K562 (cell line): Measurements from ENCODE around the gene FOXL3. TPM values are rescaled to one million over a fixed set of nuclear protein-coding genes. Genes with fewer than 3 reads are reported as not detected.

Experiments
- CREM ChIP-seq: IDR thresholded peaks from 2 replicates; pipeline ENCODE4 v1.6.1; 2014; ENCODE audit warnings: antibody characterized with exemption, low read depth
- DDX20 ChIP-seq: fragments of 450-650 bp; IDR thresholded peaks from 2 replicates; pipeline ENCODE4 v1.6.1; 2016; ENCODE audit warnings: missing genetic modification characterization, low read depth, mild to moderate bottlenecking, missing compliant biosample characterization, moderate library complexity
- FOXA1 ChIP-seq: fragments of 450-650 bp; IDR thresholded peaks from 2 replicates; pipeline ENCODE4 v1.6.1; 2016; ENCODE audit warnings: mild to moderate bottlenecking, borderline replicate concordance
- MECOM ChIP-seq: fragments of 250-450 bp; sonication (Bioruptor Pico); IDR thresholded peaks from 2 replicates; pipeline ENCODE4 v1.8.0; 2022; ENCODE audit warnings: inconsistent platforms
- MED1 ChIP-seq: sonication (generic); formaldehyde crosslinking; IDR thresholded peaks from 2 replicates; pipeline ENCODE4 v1.8.1; 2023; ENCODE audit warnings: missing genetic modification reagents, borderline replicate concordance
- SP1 ChIP-seq: sonication (generic); formaldehyde crosslinking; IDR thresholded peaks from 2 replicates; pipeline ENCODE4 v1.8.1; 2022; ENCODE audit warnings: mild to moderate bottlenecking, missing genetic modification reagents
- TAF1 ChIP-seq: IDR thresholded peaks from 2 replicates; pipeline ENCODE4 v1.6.1; 2011; ENCODE audit warnings: mild to moderate bottlenecking, low read length, moderate library complexity; ENCODE audit not compliant: insufficient read depth, control insufficient read depth, severe bottlenecking; ENCODE audit errors: extremely low read depth
- TCF15 ChIP-seq: fragments of 250-450 bp; sonication (Bioruptor Pico); IDR thresholded peaks from 2 replicates; pipeline ENCODE4 v1.8.0; 2022; ENCODE audit warnings: moderate library complexity, mild to moderate bottlenecking, inconsistent platforms
- ZBTB9 ChIP-seq: fragments of 450-650 bp; formaldehyde crosslinking; IDR thresholded peaks from 2 replicates; pipeline ENCODE4 v1.4.0; 2020; ENCODE audit warnings: mild to moderate bottlenecking, moderate library complexity
- ZNF124 ChIP-seq: sonication (generic); formaldehyde crosslinking; IDR thresholded peaks from 2 replicates; pipeline ENCODE4 v1.8.1; 2022; ENCODE audit warnings: missing genetic modification reagents
- ZNF24 ChIP-seq: fragments of 450-650 bp; IDR thresholded peaks from 2 replicates; pipeline ENCODE4 v1.6.1; 2016
- ZNF407 ChIP-seq: fragments of 450-650 bp; IDR thresholded peaks from 2 replicates; pipeline ENCODE4 v1.6.1; 2016; ENCODE audit warnings: low read depth
- ZNF778 ChIP-seq: fragments of 450-650 bp; formaldehyde crosslinking; IDR thresholded peaks from 2 replicates; pipeline ENCODE4 v1.4.0; 2020; ENCODE audit warnings: mild to moderate bottlenecking, moderate library complexity
- polyA plus RNA-seq, 8 experiments: library from polyadenylated mRNA; depleted of rRNA in 4 of 8; stranded (reverse) in 5 of 8; unstranded in 3 of 8; fragments of >200 nt; fragmentation: Nextera tagmentation in 2 of 8; fragmentation: Illumina TruSeq in 1 of 8; extraction: Ambion mirVana in 2 of 8; extraction: Trizol in 1 of 8; gene quantifications; 2 replicates each; pipeline versions ENCODE4 v1.2.1 to v1.2.3, GENCODE V29; 2011 to 2014; ENCODE audit warnings: inconsistent platforms in 1 of 8, missing spikeins in 1 of 8
- total RNA-seq, 7 experiments: library from RNA; depleted of rRNA in 6 of 7; stranded (reverse); fragments of >200 nt in 6 of 7; fragmentation: Illumina TruSeq in 2 of 7; extraction: Trizol in 2 of 7; gene quantifications; 2 replicates each; pipeline versions ENCODE4 v1.2.1 to v1.2.3, GENCODE V29; 2011 to 2021; ENCODE audit warnings: low replicate concordance in 1 of 7
- TF ChIP-seq, protein P1 (sequence below): fragments of 200-800 bp; sonication (Bioruptor generic); IDR thresholded peaks from 2 replicates; pipeline ENCODE4 v1.6.1; 2017; ENCODE audit warnings: missing genetic modification characterization, missing compliant biosample characterization
- TF ChIP-seq, protein P2 (sequence below): fragments of 450-650 bp; formaldehyde crosslinking; IDR thresholded peaks from 2 replicates; pipeline ENCODE4 v1.4.0; 2020; ENCODE audit warnings: mild to moderate bottlenecking, moderate library complexity

The FOXL3 gene
- total and polyA plus RNA-seq, 9 of the 15 experiments (the other 6 are each of a cell fraction or from before 2014, with no cell fraction given) = not detected

DNA sequence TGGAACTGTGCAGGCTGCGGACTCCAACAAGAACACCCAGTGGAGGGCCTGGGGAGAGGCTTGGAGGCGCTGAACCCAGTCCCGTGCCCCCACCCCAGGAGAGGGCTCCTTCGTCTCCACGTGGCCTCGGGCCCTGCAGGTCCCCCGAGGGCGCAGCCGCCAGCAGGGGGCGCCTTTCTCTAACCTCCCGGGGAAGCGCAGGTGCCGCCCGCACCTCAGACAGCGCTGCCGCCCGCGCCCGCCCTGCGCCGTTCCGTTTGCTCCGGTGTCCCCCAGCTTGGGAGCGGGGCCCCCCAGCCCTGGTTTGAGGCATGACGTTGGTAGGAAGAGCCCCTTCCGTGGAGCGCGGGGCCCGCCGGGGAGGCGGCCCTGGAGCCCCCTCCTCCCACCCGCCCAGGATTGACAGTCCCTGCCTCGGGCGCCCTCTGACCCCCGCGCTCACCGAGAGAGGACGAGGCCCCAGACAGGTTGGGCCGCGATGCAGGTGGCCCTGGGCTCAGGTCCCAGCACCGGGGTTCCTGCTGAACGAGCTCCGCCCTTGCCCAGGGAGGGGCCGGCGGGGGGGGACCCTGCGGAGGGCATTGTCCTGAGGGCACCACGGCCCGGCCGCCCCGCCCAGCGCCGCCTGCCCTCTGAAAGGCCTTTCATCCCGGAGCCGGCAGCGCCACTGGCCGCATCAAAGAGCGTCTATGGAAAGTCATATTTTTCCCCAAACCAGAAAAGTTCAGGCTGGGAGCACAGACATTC, 42.8 kb downstream of the FOXL3 start (continued):
- TF ChIP-seq ZNF407 (no peak), TCF15 (CRISPR knock-in tag) (no peak), TAF1 (no peak), ZNF778 (CRISPR knock-in tag) (no peak), ZNF124 (CRISPR knock-in tag) (no peak), ZNF24 (no peak), MED1 (CRISPR knock-in tag) (no peak), SP1 (no peak; the same call in 1 of the 2 replicates), CREM (no peak), ZBTB9 (CRISPR knock-in tag) (no peak), FOXA1 (no peak), DDX20 (tag) (no peak), MECOM (CRISPR knock-in tag) (no peak)
- TF ChIP-seq, protein P1, sequence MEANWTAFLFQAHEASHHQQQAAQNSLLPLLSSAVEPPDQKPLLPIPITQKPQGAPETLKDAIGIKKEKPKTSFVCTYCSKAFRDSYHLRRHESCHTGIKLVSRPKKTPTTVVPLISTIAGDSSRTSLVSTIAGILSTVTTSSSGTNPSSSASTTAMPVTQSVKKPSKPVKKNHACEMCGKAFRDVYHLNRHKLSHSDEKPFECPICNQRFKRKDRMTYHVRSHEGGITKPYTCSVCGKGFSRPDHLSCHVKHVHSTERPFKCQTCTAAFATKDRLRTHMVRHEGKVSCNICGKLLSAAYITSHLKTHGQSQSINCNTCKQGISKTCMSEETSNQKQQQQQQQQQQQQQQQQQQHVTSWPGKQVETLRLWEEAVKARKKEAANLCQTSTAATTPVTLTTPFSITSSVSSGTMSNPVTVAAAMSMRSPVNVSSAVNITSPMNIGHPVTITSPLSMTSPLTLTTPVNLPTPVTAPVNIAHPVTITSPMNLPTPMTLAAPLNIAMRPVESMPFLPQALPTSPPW (CRISPR knock-in tag) = peak; percentile 56
- TF ChIP-seq, protein P2, sequence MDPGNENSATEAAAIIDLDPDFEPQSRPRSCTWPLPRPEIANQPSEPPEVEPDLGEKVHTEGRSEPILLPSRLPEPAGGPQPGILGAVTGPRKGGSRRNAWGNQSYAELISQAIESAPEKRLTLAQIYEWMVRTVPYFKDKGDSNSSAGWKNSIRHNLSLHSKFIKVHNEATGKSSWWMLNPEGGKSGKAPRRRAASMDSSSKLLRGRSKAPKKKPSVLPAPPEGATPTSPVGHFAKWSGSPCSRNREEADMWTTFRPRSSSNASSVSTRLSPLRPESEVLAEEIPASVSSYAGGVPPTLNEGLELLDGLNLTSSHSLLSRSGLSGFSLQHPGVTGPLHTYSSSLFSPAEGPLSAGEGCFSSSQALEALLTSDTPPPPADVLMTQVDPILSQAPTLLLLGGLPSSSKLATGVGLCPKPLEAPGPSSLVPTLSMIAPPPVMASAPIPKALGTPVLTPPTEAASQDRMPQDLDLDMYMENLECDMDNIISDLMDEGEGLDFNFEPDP (CRISPR knock-in tag) = no peak
